HEK293 (cell line): ENCODE data around the gene DUSP15.

Source experiments
- BCL11B ChIP-seq: fragments of 450-650 bp; formaldehyde crosslinking; IDR thresholded peaks from 2 replicates; pipeline ENCODE4 v1.5.1; 2016; ENCODE audit warnings: low read depth, missing biosample characterization, missing genetic modification characterization
- HOXC10 ChIP-seq: sonication (generic); formaldehyde crosslinking; IDR thresholded peaks from 2 replicates; pipeline ENCODE4 v1.8.1; 2023; ENCODE audit warnings: mild to moderate bottlenecking, missing genetic modification reagents
- MEIS1 ChIP-seq: sonication (generic); formaldehyde crosslinking; IDR thresholded peaks from 2 replicates; pipeline ENCODE4 v1.8.1; 2022; ENCODE audit warnings: missing genetic modification reagents, mild to moderate bottlenecking, borderline replicate concordance
- OSR2 ChIP-seq: fragments of 450-650 bp; formaldehyde crosslinking; IDR thresholded peaks from 2 replicates; pipeline ENCODE4 v1.5.1; 2016; ENCODE audit warnings: missing biosample characterization, missing genetic modification characterization
- REPIN1 ChIP-seq: fragments of 450-650 bp; formaldehyde crosslinking; IDR thresholded peaks from 2 replicates; pipeline ENCODE4 v1.5.1; 2017; ENCODE audit warnings: missing biosample characterization, missing genetic modification characterization, low read depth
- SP7 ChIP-seq: fragments of 450-650 bp; formaldehyde crosslinking; IDR thresholded peaks from 2 replicates; pipeline ENCODE4 v1.5.1; 2016; ENCODE audit warnings: missing biosample characterization, missing genetic modification characterization
- TCF7L2 ChIP-seq: IDR thresholded peaks from 2 replicates; pipeline ENCODE4 v1.6.1; 2011; ENCODE audit warnings: low read depth, mild to moderate bottlenecking, inconsistent platforms, low read length, moderate library complexity, borderline replicate concordance
- YY1 ChIP-seq: fragments of 450-650 bp; formaldehyde crosslinking; IDR thresholded peaks from 2 replicates; pipeline ENCODE4 v1.5.1; 2018; ENCODE audit warnings: missing biosample characterization, missing genetic modification characterization
- ZBTB7A ChIP-seq: fragments of 450-650 bp; formaldehyde crosslinking; IDR thresholded peaks from 2 replicates; pipeline ENCODE4 v1.5.1; 2016; ENCODE audit warnings: low read depth, missing biosample characterization, missing genetic modification characterization
- ZNF2 ChIP-seq: fragments of 450-650 bp; formaldehyde crosslinking; IDR thresholded peaks from 2 replicates; pipeline ENCODE4 v1.5.1; 2016; ENCODE audit warnings: missing biosample characterization, missing genetic modification characterization
- ZNF202 ChIP-seq: fragments of 450-650 bp; formaldehyde crosslinking; IDR thresholded peaks from 2 replicates; pipeline ENCODE4 v1.5.1; 2016; ENCODE audit warnings: missing biosample characterization, missing genetic modification characterization, borderline replicate concordance
- ZNF223 ChIP-seq: fragments of 450-650 bp; formaldehyde crosslinking; IDR thresholded peaks from 2 replicates; pipeline ENCODE4 v1.5.1; 2016; ENCODE audit warnings: missing biosample characterization, missing genetic modification characterization
- ZNF350 ChIP-seq: fragments of 450-650 bp; formaldehyde crosslinking; IDR thresholded peaks from 2 replicates; pipeline ENCODE4 v1.5.0; 2017; ENCODE audit warnings: missing biosample characterization, mild to moderate bottlenecking, missing genetic modification characterization
- ZNF521 ChIP-seq: fragments of 450-650 bp; formaldehyde crosslinking; IDR thresholded peaks from 2 replicates; pipeline ENCODE4 v1.5.1; 2017; ENCODE audit warnings: missing biosample characterization, mild to moderate bottlenecking, missing genetic modification characterization
- ZNF548 ChIP-seq: fragments of 450-650 bp; formaldehyde crosslinking; IDR thresholded peaks from 2 replicates; pipeline ENCODE4 v1.5.1; 2016; ENCODE audit warnings: missing biosample characterization, missing genetic modification characterization
- ZNF600 ChIP-seq: fragments of 450-650 bp; formaldehyde crosslinking; IDR thresholded peaks from 2 replicates; pipeline ENCODE4 v1.5.1; 2016; ENCODE audit warnings: missing biosample characterization, missing genetic modification characterization
- ZNF629 ChIP-seq: fragments of 450-650 bp; formaldehyde crosslinking; IDR thresholded peaks from 2 replicates; pipeline ENCODE4 v1.5.1; 2017; ENCODE audit warnings: missing biosample characterization, missing genetic modification characterization
- ZNF776 ChIP-seq: fragments of 450-650 bp; formaldehyde crosslinking; IDR thresholded peaks from 2 replicates; pipeline ENCODE4 v1.5.0; 2017; ENCODE audit warnings: missing biosample characterization, missing genetic modification characterization, borderline replicate concordance
- ZNF777 ChIP-seq: fragments of 450-650 bp; formaldehyde crosslinking; IDR thresholded peaks from 2 replicates; pipeline ENCODE4 v1.5.1; 2017; ENCODE audit warnings: missing biosample characterization, missing genetic modification characterization, borderline replicate concordance
- ZNF785 ChIP-seq: fragments of 450-650 bp; formaldehyde crosslinking; IDR thresholded peaks from 2 replicates; pipeline ENCODE4 v1.5.1; 2016; ENCODE audit warnings: missing biosample characterization, missing genetic modification characterization
- ZNF830 ChIP-seq: fragments of 450-650 bp; IDR thresholded peaks from 2 replicates; pipeline ENCODE4 v1.5.0; 2018; ENCODE audit warnings: missing biosample characterization, missing genetic modification characterization, low read depth, mild to moderate bottlenecking, moderate library complexity
- TF ChIP-seq, protein P1 (sequence below): fragments of 450-650 bp; formaldehyde crosslinking; IDR thresholded peaks from 2 replicates; pipeline ENCODE4 v1.5.1; 2016; ENCODE audit warnings: missing biosample characterization, missing genetic modification characterization
- TF ChIP-seq, protein P2 (sequence below): fragments of 450-650 bp; formaldehyde crosslinking; IDR thresholded peaks from 2 replicates; pipeline ENCODE4 v1.5.1; 2016; ENCODE audit warnings: missing biosample characterization, missing genetic modification characterization
- TF ChIP-seq, protein P3 (sequence below): sonication (generic); formaldehyde crosslinking; IDR thresholded peaks from 2 replicates; pipeline ENCODE4 v1.8.1; 2022; ENCODE audit warnings: mild to moderate bottlenecking, moderate library complexity, missing genetic modification reagents
- TF ChIP-seq, protein P4 (sequence below): fragments of 450-650 bp; formaldehyde crosslinking; IDR thresholded peaks from 2 replicates; pipeline ENCODE4 v1.5.1; 2016; ENCODE audit warnings: missing biosample characterization, missing genetic modification characterization
- TF ChIP-seq, protein P5 (sequence below): fragments of 450-650 bp; formaldehyde crosslinking; IDR thresholded peaks from 2 replicates; pipeline ENCODE4 v1.5.1; 2016; ENCODE audit warnings: missing biosample characterization, missing genetic modification characterization

DUSP15 gene

DNA sequence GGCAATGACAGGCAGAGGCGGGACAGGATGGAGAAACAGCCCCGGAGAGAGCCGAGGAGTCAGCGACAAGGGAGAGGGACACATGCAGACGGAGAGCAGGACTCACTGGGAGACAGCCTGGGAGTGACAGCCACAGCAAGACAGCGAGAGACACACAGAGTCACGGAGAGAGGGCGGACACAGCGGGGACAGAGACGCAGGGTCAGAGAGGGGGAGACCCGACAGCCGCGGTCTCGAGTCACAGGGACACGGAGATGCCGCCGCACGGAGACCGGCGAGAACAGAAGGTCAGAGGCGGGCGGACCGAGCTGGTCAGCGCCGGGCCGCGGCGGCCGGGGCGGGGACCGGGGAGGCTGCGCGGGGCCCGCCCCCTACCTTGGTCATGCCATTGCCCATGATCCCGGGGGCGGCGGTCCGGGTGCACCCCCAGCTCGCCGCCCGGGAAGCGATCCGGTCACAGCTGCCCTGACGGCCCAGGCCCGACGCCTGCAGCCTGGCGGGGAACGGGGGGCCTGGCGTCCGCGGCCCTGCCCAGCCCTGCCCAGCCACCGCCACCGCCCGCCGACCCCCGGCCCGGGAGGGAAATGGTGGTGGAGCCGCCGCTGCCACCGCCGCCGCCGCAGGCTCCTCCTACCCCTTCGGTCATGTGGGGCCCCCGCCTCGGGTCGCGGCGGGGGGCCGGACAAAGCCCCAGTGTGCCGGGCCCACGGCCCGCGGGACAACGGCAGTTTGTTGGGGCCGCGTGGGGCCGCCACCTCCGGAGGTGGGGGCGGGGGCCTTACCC is at the start of gene DUSP15, which contains the start of gene TTLL9 (continued):
- no peak for TF ChIP-seq ZNF2 (tag by site-specific recombination)
- no peak for TF ChIP-seq BCL11B (tag by site-specific recombination)
- TF ChIP-seq, protein P1, sequence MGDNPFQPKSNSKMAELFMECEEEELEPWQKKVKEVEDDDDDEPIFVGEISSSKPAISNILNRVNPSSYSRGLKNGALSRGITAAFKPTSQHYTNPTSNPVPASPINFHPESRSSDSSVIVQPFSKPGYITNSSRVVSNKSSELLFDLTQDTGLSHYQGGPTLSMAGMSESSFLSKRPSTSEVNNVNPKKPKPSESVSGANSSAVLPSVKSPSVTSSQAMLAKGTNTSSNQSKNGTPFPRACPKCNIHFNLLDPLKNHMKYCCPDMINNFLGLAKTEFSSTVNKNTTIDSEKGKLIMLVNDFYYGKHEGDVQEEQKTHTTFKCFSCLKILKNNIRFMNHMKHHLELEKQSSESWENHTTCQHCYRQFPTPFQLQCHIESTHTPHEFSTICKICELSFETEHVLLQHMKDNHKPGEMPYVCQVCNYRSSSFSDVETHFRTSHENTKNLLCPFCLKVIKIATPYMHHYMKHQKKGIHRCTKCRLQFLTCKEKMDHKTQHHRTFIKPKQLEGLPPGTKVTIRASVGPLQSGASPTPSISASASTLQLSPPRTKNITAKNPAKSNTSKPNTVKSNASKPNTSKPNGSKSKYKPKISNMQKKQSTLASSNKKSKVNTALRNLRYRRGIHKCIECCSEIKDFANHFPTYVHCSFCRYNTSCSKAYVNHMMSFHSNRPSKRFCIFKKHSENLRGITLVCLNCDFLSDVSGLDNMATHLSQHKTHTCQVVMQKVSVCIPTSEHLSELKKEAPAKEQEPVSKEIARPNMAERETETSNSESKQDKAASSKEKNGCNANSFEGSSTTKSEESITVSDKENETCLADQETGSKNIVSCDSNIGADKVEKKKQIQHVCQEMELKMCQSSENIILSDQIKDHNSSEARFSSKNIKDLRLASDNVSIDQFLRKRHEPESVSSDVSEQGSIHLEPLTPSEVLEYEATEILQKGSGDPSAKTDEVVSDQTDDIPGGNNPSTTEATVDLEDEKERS (tag by site-specific recombination) = no peak
- no peak for TF ChIP-seq ZNF223 (tag by site-specific recombination)
- no peak for TF ChIP-seq SP7 (tag by site-specific recombination)
- TF ChIP-seq, protein P2, sequence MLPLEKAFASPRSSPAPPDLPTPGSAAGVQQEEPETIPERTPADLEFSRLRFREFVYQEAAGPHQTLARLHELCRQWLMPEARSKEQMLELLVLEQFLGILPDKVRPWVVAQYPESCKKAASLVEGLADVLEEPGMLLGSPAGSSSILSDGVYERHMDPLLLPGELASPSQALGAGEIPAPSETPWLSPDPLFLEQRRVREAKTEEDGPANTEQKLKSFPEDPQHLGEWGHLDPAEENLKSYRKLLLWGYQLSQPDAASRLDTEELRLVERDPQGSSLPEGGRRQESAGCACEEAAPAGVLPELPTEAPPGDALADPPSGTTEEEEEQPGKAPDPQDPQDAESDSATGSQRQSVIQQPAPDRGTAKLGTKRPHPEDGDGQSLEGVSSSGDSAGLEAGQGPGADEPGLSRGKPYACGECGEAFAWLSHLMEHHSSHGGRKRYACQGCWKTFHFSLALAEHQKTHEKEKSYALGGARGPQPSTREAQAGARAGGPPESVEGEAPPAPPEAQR (tag by site-specific recombination) = no peak
- TF ChIP-seq ZNF629 (tag by site-specific recombination) = no peak
- TF ChIP-seq ZNF350 (tag by site-specific recombination) = no peak
- TF ChIP-seq ZNF521 (tag by site-specific recombination) = no peak
- TF ChIP-seq ZNF777 (tag by site-specific recombination) = no peak
- TF ChIP-seq, protein P3, sequence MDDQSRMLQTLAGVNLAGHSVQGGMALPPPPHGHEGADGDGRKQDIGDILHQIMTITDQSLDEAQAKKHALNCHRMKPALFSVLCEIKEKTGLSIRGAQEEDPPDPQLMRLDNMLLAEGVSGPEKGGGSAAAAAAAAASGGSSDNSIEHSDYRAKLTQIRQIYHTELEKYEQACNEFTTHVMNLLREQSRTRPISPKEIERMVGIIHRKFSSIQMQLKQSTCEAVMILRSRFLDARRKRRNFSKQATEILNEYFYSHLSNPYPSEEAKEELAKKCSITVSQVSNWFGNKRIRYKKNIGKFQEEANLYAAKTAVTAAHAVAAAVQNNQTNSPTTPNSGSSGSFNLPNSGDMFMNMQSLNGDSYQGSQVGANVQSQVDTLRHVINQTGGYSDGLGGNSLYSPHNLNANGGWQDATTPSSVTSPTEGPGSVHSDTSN (CRISPR knock-in tag) = no peak
- no peak for TF ChIP-seq OSR2 (tag by site-specific recombination)
- TF ChIP-seq YY1 (tag by site-specific recombination) = no peak
- TF ChIP-seq ZNF830 (tag by site-specific recombination) = no peak
- TF ChIP-seq REPIN1 (tag by site-specific recombination) = no peak
- TF ChIP-seq ZNF548 (tag by site-specific recombination) = no peak
- no peak for TF ChIP-seq ZNF776 (tag by site-specific recombination)
- no peak for TF ChIP-seq HOXC10 (CRISPR knock-in tag)
- TF ChIP-seq, protein P4, sequence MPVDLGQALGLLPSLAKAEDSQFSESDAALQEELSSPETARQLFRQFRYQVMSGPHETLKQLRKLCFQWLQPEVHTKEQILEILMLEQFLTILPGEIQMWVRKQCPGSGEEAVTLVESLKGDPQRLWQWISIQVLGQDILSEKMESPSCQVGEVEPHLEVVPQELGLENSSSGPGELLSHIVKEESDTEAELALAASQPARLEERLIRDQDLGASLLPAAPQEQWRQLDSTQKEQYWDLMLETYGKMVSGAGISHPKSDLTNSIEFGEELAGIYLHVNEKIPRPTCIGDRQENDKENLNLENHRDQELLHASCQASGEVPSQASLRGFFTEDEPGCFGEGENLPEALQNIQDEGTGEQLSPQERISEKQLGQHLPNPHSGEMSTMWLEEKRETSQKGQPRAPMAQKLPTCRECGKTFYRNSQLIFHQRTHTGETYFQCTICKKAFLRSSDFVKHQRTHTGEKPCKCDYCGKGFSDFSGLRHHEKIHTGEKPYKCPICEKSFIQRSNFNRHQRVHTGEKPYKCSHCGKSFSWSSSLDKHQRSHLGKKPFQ (tag by site-specific recombination) = no peak
- no peak for TF ChIP-seq ZNF600 (tag by site-specific recombination)
- no peak for TF ChIP-seq ZNF202 (tag by site-specific recombination)
- 0 out of 2 replicates have a peak, but pooled peaks have one; percentile 15 for TF ChIP-seq ZBTB7A (tag by site-specific recombination)
- TF ChIP-seq MEIS1 (CRISPR knock-in tag) = no peak
- TF ChIP-seq ZNF785 (tag by site-specific recombination) = no peak
- TF ChIP-seq TCF7L2 = no peak
- TF ChIP-seq, protein P5, sequence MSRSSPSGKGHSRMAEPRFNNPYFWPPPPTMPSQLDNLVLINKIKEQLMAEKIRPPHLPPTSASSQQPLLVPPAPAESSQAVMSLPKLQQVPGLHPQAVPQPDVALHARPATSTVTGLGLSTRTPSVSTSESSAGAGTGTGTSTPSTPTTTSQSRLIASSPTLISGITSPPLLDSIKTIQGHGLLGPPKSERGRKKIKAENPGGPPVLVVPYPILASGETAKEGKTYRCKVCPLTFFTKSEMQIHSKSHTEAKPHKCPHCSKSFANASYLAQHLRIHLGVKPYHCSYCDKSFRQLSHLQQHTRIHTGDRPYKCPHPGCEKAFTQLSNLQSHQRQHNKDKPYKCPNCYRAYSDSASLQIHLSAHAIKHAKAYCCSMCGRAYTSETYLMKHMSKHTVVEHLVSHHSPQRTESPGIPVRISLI (tag by site-specific recombination) = no peak
